Activated CD4-positive, alpha-beta T cell treated with anti-CD3 and anti-CD28 coated beads, Interleukin-2, Interleukin-4, amounts not matched to agents 100 ng/mL and 50 ng/mL, durations not matched to agents 16 hours and 8 hours (primary cell): Measurements from ENCODE around the gene CEP95.
"Not testable (repeated sequence)": the region's sequence is repeated elsewhere in the genome, so short reads cannot be mapped to it uniquely, and the experiment has no call there.

Experiments used
- DNase-seq: peaks from one replicate; pipeline ENCODE4 v3.0.0-alpha.2; 2020; ENCODE audit warnings: low spot score

CEP95 gene

DNA sequence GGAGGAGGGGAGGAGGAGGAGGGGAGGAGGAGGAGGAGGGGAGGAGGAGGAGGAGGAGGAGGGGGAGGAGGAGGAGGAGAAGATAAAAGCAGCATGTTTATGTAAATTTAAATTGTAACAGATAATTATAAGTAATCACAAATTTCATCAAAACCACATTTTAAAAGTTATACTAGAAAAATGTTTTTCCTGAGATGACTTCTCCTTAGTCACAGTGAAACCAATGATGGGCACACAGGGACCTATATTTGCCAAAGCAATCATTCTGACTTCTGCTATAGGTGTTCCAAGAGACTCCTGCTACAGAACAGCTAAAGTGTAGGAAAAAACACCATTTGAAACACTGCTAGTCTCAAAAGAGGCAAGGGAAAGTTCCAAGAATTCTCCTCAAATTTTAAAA is 66.4 kb downstream of the CEP95 start:
- peak; percentile 73 for DNase-seq

GRCh38 chr17:64574646-64575045 is 67.9 kb downstream of the CEP95 start:
- DNase-seq: no peak

DNA sequence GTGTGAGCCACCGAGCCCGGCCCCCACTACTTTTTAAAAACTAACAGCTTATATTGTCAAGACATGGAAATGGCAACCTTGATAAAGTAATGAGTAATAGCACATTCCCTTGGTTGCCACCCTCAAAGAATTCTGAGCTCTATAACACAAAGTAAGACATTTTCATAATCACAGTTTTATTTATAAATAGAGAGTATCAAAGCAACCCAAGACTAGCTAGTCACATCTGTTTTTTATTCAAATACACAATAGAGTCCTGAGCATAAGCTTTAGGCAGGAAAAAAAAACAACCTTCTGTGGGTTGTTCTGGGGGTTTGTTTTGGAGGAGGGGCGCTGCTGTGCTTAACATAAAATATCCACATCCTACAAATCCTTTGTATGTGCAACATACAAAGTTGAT is 68.7 kb downstream of the CEP95 start:
- DNase-seq: no peak

DNA sequence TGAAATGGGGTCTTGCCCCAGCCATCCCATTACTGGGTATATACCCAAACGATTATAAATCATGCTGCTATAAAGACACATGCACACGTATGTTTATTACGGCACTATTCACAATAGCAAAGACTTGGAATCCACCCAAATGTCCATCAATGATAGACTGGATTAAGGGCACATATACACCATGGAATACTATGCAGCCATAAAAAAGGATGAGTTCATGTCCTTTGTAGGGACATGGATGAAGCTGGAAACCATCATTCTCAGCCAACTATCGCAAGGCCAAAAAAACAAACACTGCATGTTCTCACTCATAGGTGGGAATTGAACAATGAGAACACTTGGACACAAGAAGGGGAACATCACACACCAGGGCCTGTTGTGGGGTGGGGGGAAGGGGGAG is 70.2 kb downstream of the CEP95 start:
- not testable (repeated sequence) for DNase-seq

DNA sequence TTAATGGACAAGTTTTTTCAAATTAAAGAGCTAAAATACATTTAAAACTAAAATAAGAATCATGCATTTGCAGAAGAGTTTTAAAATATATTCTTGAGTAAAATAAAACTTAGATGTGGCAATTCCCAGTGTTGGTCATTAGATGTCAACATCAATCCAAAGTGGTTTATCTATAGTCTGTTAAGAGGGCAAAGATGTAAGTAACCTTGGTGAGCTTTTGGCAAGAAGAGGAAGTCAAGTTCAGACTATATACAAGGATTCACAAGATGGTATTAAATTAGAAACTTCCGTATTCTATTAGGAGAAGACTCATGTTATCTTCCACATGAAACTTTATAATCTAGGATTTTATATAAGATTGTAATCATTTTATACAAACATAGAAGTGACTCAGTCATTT is 73.1 kb downstream of the CEP95 start:
- no peak for DNase-seq

GRCh38 chr17:64580384-64581315 is 73.9 kb downstream of the CEP95 start:
- DNase-seq: peak; percentile 53

- DNase-seq: no peak
Measured at GRCh38 chr17:64583038-64583437, 76.3 kb downstream of the CEP95 start.

- no peak for DNase-seq
Measured at GRCh38 chr17:64585146-64585545, 78.4 kb downstream of the CEP95 start.
